Astrocyte (in vitro differentiated cells and primary cell): ENCODE data around the gene CABLES1. TPM values are rescaled to one million over a fixed set of nuclear protein-coding genes. Genes with fewer than 3 reads are reported as not detected.

Experiments
- DNase-seq: peaks from one replicate; pipeline ENCODE4 v3.0.0-alpha.2; 2010; ENCODE audit warnings: low read depth
- FAIRE-seq: peaks from 2 replicates; lab custom pipeline; 2011; peaks lifted over from hg19 to GRCh38; lab: Jason Lieb, UNC
- H2AFZ ChIP-seq: 2 replicates; pipeline ENCODE4 v1.6.0; 2012; ENCODE audit warnings: low read depth, low read length, inconsistent platforms
- H3K27ac ChIP-seq: 2 replicates; pipeline ENCODE4 v1.5.1; 2011; ENCODE audit warnings: low read depth, low read length, inconsistent platforms
- H3K27me3 ChIP-seq: 2 replicates; pipeline ENCODE4 v1.6.0; 2011; ENCODE audit warnings: low read length, inconsistent platforms; ENCODE audit not compliant: insufficient read depth
- H3K36me3 ChIP-seq: 2 replicates; pipeline ENCODE4 v1.5.1; 2011; ENCODE audit warnings: low read length, inconsistent platforms; ENCODE audit not compliant: insufficient read depth
- H3K4me1 ChIP-seq: 2 replicates; pipeline ENCODE4 v1.5.1; 2011; ENCODE audit warnings: low read length, inconsistent platforms; ENCODE audit not compliant: insufficient read depth
- H3K4me2 ChIP-seq: 2 replicates; pipeline ENCODE4 v1.6.0; 2012; ENCODE audit warnings: low read length, inconsistent platforms
- H3K4me3 ChIP-seq: 2 replicates; pipeline ENCODE4 v1.5.1; 2011; ENCODE audit warnings: low read depth, mild to moderate bottlenecking, low read length, inconsistent platforms; ENCODE audit not compliant: insufficient read depth
- H3K79me2 ChIP-seq: 2 replicates; pipeline ENCODE4 v1.6.0; 2012; ENCODE audit warnings: mild to moderate bottlenecking, low read length, inconsistent platforms; ENCODE audit not compliant: insufficient read depth
- H3K9ac ChIP-seq: 2 replicates; pipeline ENCODE4 v1.6.0; 2012; ENCODE audit warnings: mild to moderate bottlenecking, low read length, inconsistent platforms
- H3K9me3 ChIP-seq: 2 replicates; pipeline ENCODE4 v1.5.1; 2012; ENCODE audit warnings: low read depth, mild to moderate bottlenecking, low read length, inconsistent platforms; ENCODE audit not compliant: insufficient read depth
- H4K20me1 ChIP-seq: 2 replicates; pipeline ENCODE4 v1.6.0; 2012; ENCODE audit warnings: low read length, inconsistent platforms; ENCODE audit not compliant: insufficient read depth
- H3K27ac Mint-ChIP-seq: one replicate; pipeline ENCODE4 v1.8.0; 2021; ENCODE audit warnings: mild to moderate bottlenecking, mixed read lengths; ENCODE audit not compliant: unreplicated experiment
- H3K27me3 Mint-ChIP-seq: one replicate; pipeline ENCODE4 v1.8.0; 2021; ENCODE audit warnings: low read depth, mixed read lengths; ENCODE audit not compliant: unreplicated experiment
- H3K36me3 Mint-ChIP-seq: one replicate; pipeline ENCODE4 v1.8.0; 2021; ENCODE audit warnings: low read depth, mixed read lengths; ENCODE audit not compliant: unreplicated experiment
- H3K4me1 Mint-ChIP-seq: one replicate; pipeline ENCODE4 v1.8.0; 2021; ENCODE audit warnings: low read depth, mixed read lengths; ENCODE audit not compliant: unreplicated experiment
- H3K4me3 Mint-ChIP-seq: one replicate; pipeline ENCODE4 v1.8.0; 2021; ENCODE audit warnings: mild to moderate bottlenecking, moderate library complexity, mixed read lengths; ENCODE audit not compliant: unreplicated experiment
- H3K9me3 Mint-ChIP-seq: one replicate; pipeline ENCODE4 v1.8.0; 2021; ENCODE audit warnings: mild to moderate bottlenecking, mixed read lengths; ENCODE audit not compliant: unreplicated experiment
- EZH2 ChIP-seq: IDR thresholded peaks from 2 replicates; pipeline ENCODE4 v1.6.1; 2012; ENCODE audit warnings: mild to moderate bottlenecking, low read length, inconsistent platforms; ENCODE audit not compliant: insufficient read depth
- total RNA-seq: library from RNA; stranded (reverse); gene quantifications from 2 replicates; pipeline ENCODE4 v1.2.1, GENCODE V29; 2021
- TF ChIP-seq, protein P1 (sequence below): IDR thresholded peaks from 2 replicates; pipeline ENCODE4 v1.5.1; 2011; ENCODE audit warnings: low read depth, mild to moderate bottlenecking, inconsistent platforms, low read length, moderate library complexity; ENCODE audit not compliant: insufficient read depth

The CABLES1 gene
- total RNA-seq, 1 donor from 2014 or later, result 14.5 TPM

DNA sequence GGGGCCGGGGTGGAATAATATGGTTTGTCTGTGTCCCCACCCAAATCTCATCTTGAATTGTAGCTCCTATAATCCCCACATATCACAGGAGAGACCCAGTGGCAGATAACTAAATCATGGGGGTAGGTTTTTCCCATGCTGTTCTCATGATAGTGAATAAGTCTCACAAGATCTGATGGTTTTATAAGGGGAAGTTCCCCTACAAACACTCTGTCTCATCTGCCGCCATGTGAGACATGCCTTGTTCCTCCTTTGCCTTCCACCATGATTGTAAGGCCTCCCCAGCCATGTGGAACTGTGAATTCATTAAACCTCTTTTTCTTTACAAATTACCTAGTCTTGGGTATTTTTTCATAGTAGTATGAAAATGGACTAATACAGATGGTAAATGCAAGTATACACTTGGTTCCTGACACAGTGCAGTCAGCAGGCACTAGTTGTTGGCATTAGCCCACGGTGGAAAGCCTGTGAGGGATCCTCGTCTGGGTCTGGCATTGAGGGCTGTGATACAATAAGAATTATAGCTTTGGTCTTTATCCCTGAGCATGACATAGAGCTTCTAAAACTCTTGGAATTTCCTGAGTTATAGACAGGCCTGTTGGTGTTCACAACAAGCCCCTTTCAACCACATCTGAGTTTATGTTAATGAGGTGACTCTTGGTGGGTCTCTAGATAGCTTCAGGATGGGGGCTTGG, 135.8 kb downstream of the CABLES1 start:
- Histone ChIP-seq H3K9me3 (peaks cover 4% of the 10 kb centered on the region), H3K27ac (no peak overlapping the region), H4K20me1 (no peaks in the 10 kb centered on the region), H2AFZ (no peak overlapping the region), H3K79me2 (no peaks in the 10 kb centered on the region), H3K4me3 (no peak overlapping the region), H3K9ac (no peak overlapping the region), H3K4me1 (no peaks in the 10 kb centered on the region), H3K4me2 (no peak overlapping the region), H3K36me3 (no peaks in the 10 kb centered on the region), H3K27me3 (no peaks in the 10 kb centered on the region)
- peaks cover 9% of the 10 kb centered on the region for H3K4me1 Mint-ChIP-seq
- peaks cover 8% of the 10 kb centered on the region for H3K36me3 Mint-ChIP-seq
- FAIRE-seq, result no peak
- H3K4me3 Mint-ChIP-seq, result no peak overlapping the region
- DNase-seq, result peak; percentile 55
- H3K27me3 Mint-ChIP-seq, result peaks cover 2% of the 10 kb centered on the region
- peaks cover 18% of the 10 kb centered on the region for H3K9me3 Mint-ChIP-seq
- peak overlapping the region; percentile 71 for H3K27ac Mint-ChIP-seq
- no peak for TF ChIP-seq EZH2
- TF ChIP-seq, protein P1, sequence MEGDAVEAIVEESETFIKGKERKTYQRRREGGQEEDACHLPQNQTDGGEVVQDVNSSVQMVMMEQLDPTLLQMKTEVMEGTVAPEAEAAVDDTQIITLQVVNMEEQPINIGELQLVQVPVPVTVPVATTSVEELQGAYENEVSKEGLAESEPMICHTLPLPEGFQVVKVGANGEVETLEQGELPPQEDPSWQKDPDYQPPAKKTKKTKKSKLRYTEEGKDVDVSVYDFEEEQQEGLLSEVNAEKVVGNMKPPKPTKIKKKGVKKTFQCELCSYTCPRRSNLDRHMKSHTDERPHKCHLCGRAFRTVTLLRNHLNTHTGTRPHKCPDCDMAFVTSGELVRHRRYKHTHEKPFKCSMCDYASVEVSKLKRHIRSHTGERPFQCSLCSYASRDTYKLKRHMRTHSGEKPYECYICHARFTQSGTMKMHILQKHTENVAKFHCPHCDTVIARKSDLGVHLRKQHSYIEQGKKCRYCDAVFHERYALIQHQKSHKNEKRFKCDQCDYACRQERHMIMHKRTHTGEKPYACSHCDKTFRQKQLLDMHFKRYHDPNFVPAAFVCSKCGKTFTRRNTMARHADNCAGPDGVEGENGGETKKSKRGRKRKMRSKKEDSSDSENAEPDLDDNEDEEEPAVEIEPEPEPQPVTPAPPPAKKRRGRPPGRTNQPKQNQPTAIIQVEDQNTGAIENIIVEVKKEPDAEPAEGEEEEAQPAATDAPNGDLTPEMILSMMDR, result no peak

DNA sequence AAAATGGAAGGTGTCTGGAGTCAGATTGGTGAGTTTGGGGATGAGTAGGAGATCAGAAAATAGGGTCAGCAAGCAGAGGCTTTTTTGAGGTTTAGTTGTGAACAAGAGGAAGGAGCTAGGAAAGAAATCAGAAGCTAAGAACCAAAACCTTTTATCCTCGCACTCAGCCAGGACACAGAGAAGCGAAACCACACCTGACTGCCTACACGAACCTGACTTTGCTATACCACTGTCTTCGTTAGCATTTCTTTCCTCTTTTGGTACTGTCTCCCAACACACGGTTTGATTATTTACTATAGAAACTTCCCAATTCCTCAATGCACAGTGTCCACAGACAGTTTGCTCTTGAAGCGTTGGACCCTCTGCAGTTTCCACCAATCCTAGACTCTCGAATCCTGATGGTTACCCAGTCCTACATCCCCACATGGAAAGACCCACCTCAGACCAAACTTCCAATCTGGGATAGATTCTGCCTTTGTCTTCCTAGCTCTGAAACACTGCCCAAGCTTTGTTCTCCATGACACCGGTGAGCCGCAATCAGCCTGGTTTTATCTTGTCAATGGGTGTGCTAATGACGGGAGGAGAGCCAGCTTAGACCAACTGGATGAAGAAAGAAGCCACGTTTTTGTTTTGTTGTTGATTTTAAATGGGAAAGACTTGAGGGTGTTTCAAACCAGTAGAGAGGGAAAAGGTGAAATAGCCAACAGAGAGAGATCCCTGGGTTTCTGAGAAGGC, 137.4 kb downstream of the CABLES1 start:
- Mint-ChIP-seq H3K9me3 (peaks cover 28% of the 10 kb centered on the region), H3K27ac (no peak overlapping the region), H3K4me3 (no peak overlapping the region), H3K4me1 (peaks cover 9% of the 10 kb centered on the region), H3K36me3 (peaks cover 13% of the 10 kb centered on the region), H3K27me3 (peaks cover 2% of the 10 kb centered on the region)
- no peak overlapping the region for H3K9ac ChIP-seq
- peaks cover 2% of the 10 kb centered on the region for H3K36me3 ChIP-seq
- H3K4me1 ChIP-seq, result no peaks in the 10 kb centered on the region
- no peak for FAIRE-seq
- H3K4me3 ChIP-seq, result no peak overlapping the region
- no peak overlapping the region for H2AFZ ChIP-seq
- H3K9me3 ChIP-seq, result peaks cover 4% of the 10 kb centered on the region
- no peak for TF ChIP-seq EZH2
- TF ChIP-seq, protein P1, result no peak
- H3K27ac ChIP-seq, result no peak overlapping the region
- H4K20me1 ChIP-seq, result no peaks in the 10 kb centered on the region
- no peak overlapping the region for H3K4me2 ChIP-seq
- H3K79me2 ChIP-seq, result no peaks in the 10 kb centered on the region
- no peaks in the 10 kb centered on the region for H3K27me3 ChIP-seq
- no peak for DNase-seq
